Choroid plexus epithelial cell (primary cell): ENCODE data around the gene SCRT2.

Experiments used
- DNase-seq: peaks from one replicate; pipeline ENCODE4 v3.0.0-alpha.2; 2010; ENCODE audit warnings: low read depth
- H3K4me3 ChIP-seq: 2 replicates; pipeline ENCODE4 v1.5.1; 2011; ENCODE audit warnings: low read depth, mild to moderate bottlenecking, control low read depth, low read length, moderate library complexity
- CTCF ChIP-seq: conservative IDR thresholded peaks from 2 replicates; pipeline ENCODE4 v1.5.1; 2011; ENCODE audit warnings: low read depth, mild to moderate bottlenecking, control low read depth, inconsistent platforms, low read length, moderate library complexity

SCRT2 gene

GRCh38 chr20:717832-718231 lies 42.2 kb upstream of the SCRT2 start:
- no peak overlapping the region for H3K4me3 ChIP-seq
- no peak for TF ChIP-seq CTCF
- no peak for DNase-seq

- no peak for TF ChIP-seq CTCF
- no peak for DNase-seq
- no peak overlapping the region for H3K4me3 ChIP-seq
Measured at GRCh38 chr20:717271-717670, 41.7 kb upstream of the SCRT2 start.

GRCh38 chr20:714453-714852 lies 38.9 kb upstream of the SCRT2 start:
- no peak for TF ChIP-seq CTCF
- no peak overlapping the region for H3K4me3 ChIP-seq
- DNase-seq = no peak

- no peak for DNase-seq
- TF ChIP-seq CTCF = no peak
- no peak overlapping the region for H3K4me3 ChIP-seq
Measured at GRCh38 chr20:711576-711975, 36.0 kb upstream of the SCRT2 start.

GRCh38 chr20:710780-711450 lies 35.3 kb upstream of the SCRT2 start:
- TF ChIP-seq CTCF = no peak
- no peak for DNase-seq
- H3K4me3 ChIP-seq = no peak overlapping the region

GRCh38 chr20:709991-710779 lies 34.6 kb upstream of the SCRT2 start:
- no peak for TF ChIP-seq CTCF
- H3K4me3 ChIP-seq = no peak overlapping the region
- no peak for DNase-seq

- TF ChIP-seq CTCF = no peak
- peak; percentile 9 for DNase-seq
- H3K4me3 ChIP-seq = no peak overlapping the region
Measured at GRCh38 chr20:709423-709822, 33.8 kb upstream of the SCRT2 start.
